ENCODE data around the gene ZNF100. TPM values are rescaled to one million over a fixed set of nuclear protein-coding genes. Genes with fewer than 3 reads are reported as not detected.

The ZNF100 gene
- total and polyA plus RNA-seq, 9 of the 15 experiments (the other 6 are each of a cell fraction or from before 2014, with no cell fraction given), result 4.5 to 27.2 (median 19.6) TPM

- TF ChIP-seq HMGN3 (IDR thresholded peaks at IDR 0.05; ENCODE audit: borderline replicate concordance, extremely low read depth, insufficient read length, low read depth, low read length) (no peak), ZNF518B (CRISPR knock-in tag; IDR thresholded peaks at IDR 0.05) (no peak), PBX2 (CRISPR knock-in tag; IDR thresholded peaks at IDR 0.05; ENCODE audit: low read depth) (peak; percentile 95), PBX2 (tag; conservative IDR thresholded peaks at IDR 0.05; ENCODE audit: low read depth) (peak; percentile 98), TAF1 (IDR thresholded peaks at IDR 0.05; ENCODE audit: control insufficient read depth, extremely low read depth, insufficient read depth, low read length, severe bottlenecking) (peak; percentile 75), SREBF2 (CRISPR knock-in tag; IDR thresholded peaks at IDR 0.05) (no peak), POLR2AphosphoS2 (IDR thresholded peaks at IDR 0.05; ENCODE audit: low read length) (no peak), FOXM1 (IDR thresholded peaks at IDR 0.05; ENCODE audit: low read depth) (no peak), FOXM1 (CRISPR knock-in tag; IDR thresholded peaks at IDR 0.05; ENCODE audit: low read depth) (no peak), USF2 (CRISPR knock-in tag; IDR thresholded peaks at IDR 0.05) (no peak), ARID4B (CRISPR knock-in tag; IDR thresholded peaks at IDR 0.05) (peak; percentile 67), POLR2H (tag; IDR thresholded peaks at IDR 0.05; ENCODE audit: low read depth) (peak; percentile 77), HEY1 (CRISPR knock-in tag; IDR thresholded peaks at IDR 0.05; ENCODE audit: borderline replicate concordance) (no peak), ASH1L (IDR thresholded peaks at IDR 0.05; ENCODE audit: borderline replicate concordance, low read depth, partially characterized antibody) (peak; percentile 82), ZNF583 (CRISPR knock-in tag; IDR thresholded peaks at IDR 0.05) (no peak)
These were observed at the start of gene ZNF100 (continued) for GRCh38 chr19:21767065-21767800.

Measured in K562 (cell line).